Measurements from ENCODE around the gene RGS10.

Gene RGS10

DNA sequence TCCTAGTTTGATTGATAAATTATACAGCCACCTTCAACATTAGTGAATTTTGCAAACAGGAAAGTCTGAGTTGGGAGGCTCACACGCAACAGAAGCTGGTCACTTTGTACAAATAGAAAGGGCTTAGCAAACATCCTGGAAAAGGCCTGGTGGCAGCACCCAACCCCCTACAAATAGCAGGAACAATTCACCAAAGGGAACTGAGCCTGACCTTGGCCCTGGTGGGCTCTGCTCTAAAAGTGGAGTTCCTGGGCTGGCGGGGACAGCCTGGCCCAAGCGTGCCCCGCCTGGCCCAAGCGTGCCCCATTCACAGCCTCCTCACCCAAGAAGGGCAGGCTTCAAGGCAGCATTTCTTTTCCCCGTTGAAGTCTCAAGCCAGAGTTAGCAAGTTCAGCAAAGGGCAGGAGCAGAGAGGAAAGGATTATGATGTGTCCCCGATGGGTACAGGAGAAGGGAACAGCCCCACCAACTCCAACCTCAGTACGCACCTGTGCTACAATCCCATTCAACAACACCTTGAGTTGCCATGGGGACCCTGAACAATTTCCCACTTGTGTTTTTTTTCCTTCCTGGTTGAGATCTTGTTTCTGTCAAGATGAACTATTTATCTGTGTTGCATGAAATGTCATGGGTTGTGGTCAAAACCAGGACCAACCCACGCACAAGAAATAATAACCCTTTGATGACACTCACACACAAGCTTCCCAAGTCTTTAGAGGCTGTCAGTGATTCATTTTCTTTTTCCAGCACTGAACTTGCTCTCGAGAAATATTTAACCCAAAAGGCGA, 43.4 kb downstream of the RGS10 start:
- no peak overlapping the region for H3K4me3 ChIP-seq (ENCODE audit: low read depth, low read length)

DNA sequence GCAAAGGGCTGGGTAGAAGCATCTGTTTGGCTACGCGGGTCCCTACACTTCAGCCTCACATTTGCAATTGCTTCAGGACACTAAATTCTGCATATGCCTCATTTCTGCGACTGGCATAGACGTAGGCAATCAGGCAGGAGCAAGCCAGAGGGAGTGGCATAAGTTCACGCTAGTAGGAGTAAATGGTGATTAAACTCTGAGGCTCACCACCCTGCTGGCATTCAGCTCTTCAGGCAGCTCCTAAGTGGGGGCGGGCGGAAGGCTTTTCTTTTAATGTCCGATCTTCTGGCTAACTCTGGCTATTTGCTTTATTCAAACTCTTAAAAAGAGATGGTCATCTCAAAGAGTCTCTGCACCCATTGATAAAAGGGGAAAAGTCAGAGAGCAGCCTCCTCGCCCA, 45.3 kb downstream of the RGS10 start:
- H3K4me3 ChIP-seq (ENCODE audit: low read depth, low read length), result no peak overlapping the region

GRCh38 chr10:119496273-119496672, 46.2 kb downstream of the RGS10 start:
- no peak overlapping the region for H3K4me3 ChIP-seq (ENCODE audit: low read depth, low read length)

DNA sequence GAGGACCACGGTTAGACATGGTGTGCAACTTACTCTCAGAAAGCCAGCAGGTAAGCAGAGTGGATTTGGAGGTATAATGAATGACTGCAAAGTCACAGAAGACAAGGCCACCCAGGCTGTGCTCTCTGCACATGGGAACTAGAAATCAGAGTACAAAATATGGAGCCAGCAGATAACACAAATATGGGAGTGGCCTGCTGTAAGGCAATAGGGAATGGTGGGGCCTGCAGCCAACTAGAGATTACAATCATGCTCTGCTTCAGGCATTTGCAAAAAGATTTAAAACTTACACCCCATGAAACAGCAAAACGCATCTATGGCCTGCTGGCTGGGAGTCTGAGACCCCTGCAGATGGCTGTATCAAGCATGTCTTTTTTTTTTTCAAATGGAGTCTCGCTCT, 47.0 kb downstream of the RGS10 start:
- no peak overlapping the region for H3K4me3 ChIP-seq (ENCODE audit: low read depth, low read length)

DNA sequence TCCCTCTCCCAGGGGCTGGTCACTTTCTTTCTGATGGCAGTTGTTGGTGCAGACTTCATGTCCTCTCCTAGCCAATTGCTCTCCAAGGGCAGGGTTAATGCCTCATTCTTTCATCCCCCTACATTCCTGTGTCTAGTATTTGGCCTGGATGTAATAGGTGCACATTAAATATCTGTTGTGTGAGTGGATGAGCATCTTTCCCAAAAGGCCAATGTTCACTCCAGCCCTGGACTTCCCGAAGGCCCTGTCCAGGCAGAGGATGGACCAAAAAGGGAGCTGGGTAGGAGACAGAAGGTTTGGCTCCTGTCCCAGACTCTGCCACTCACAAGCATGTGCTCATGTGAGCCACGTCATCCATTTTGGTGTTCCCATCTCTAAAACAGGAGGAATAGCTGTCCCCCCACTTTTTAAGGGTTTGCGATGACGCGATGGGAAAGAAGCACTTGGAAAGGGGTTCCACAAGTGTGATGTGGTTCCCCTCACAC, 47.5 kb downstream of the RGS10 start:
- H3K4me3 ChIP-seq (ENCODE audit: low read depth, low read length), result no peak overlapping the region

DNA sequence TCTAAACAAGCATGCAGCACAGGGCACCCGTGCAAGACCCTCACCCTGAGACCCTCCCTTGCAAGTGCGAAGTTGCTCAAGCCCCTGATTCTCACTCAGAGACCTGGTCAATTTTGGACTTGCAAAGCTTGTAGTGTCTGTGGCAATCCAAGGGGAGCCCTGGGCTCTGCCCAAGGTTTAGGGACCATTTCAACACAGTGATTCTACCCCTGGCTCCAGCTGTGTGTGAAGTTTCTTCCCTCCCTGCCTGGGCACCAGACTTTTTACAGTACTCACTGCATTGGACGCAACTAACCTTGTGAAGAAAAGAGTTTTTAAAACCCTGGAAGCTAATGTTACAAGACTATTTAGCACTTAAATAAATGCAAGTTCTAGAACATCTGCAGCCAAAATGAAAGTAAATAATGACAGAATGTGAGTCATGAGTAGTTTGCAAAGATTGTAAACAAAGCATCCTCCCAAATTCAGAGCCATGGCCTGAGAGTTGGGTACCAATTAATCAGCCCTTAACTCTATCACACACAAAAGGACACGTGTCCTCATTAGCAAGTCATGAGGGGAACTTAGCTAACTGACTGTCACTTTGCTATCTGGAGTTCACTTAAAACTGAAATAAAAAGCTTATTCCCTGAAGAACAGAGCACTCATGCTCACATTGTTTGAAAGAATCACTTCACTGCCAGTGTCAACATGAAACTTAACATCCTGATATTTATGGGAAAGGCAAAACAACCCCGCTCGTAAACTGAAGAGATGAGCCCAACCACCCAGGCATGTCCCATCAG, 48.1 kb downstream of the RGS10 start:
- H3K4me3 ChIP-seq (ENCODE audit: low read depth, low read length), result no peak overlapping the region

- H3K4me3 ChIP-seq (ENCODE audit: low read depth, low read length), result no peak overlapping the region
Observed at GRCh38 chr10:119493155-119493554, 49.4 kb downstream of the RGS10 start.

DNA sequence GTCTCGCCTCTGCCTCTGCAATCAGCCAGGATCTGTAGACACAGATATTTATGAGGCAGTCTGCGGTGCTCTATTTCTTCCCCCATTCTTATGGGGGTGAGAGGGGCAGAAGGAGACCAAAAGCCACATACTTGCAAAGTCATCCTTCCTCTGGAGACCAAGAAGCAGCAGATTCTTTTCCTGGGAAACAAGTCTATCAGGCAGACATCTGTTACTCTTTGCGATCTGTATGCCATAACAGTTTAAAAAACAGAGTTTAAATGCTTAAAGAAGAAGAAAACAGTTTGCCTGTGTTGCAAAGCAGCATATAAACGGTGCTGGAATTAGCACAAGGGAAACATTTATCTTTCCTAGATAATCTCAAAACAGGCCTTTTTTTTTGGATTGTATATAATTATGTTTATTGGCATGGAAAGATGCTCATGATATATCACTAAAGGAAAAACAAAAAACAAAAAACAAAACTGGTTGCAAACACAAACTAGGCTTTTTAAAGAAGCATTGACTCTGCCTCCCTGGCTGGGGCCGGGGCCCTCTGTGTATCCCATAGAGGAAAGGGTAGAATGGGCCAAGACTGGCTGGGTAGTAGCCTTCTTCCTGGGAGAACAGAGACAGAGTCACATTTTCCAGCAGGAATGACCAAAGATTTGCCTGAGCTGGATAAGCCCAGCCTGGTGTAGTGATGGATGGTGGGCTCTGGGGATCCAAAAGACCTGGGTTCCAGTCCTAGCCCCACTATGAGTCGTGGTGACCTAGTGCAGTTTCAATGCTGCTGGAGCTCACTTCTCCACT, 50.4 kb downstream of the RGS10 start:
- H3K4me3 ChIP-seq (ENCODE audit: low read depth, low read length), result no peak overlapping the region

DNA sequence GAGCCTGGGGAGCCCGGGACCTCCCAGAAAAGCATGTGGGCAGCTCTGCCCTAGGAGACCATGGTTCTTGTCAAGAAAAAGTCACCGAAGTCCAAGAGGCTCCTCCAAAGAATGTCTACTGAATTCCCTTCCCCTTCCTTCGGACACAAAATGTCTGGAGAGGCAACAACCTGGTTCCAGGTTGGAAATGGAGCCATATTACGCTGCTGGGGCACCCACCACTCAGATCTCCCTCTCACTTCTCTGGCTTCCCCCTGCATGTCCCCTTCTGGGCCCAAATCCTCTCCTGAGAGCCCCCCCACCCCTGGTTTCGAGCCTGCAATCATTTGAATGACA, 52.6 kb downstream of the RGS10 start:
- H3K4me3 ChIP-seq (ENCODE audit: low read depth, low read length), result no peak overlapping the region

GRCh38 chr10:119488675-119489074, 53.8 kb downstream of the RGS10 start:
- H3K4me3 ChIP-seq (ENCODE audit: low read depth, low read length), result no peak overlapping the region

- H3K4me3 ChIP-seq (ENCODE audit: low read depth, low read length), result no peak overlapping the region
Observed at GRCh38 chr10:119483839-119484238, 58.7 kb downstream of the RGS10 start.

- H3K4me3 ChIP-seq (ENCODE audit: low read depth, low read length), result no peak overlapping the region
Observed at GRCh38 chr10:119483001-119483400, 59.5 kb downstream of the RGS10 start.

DNA sequence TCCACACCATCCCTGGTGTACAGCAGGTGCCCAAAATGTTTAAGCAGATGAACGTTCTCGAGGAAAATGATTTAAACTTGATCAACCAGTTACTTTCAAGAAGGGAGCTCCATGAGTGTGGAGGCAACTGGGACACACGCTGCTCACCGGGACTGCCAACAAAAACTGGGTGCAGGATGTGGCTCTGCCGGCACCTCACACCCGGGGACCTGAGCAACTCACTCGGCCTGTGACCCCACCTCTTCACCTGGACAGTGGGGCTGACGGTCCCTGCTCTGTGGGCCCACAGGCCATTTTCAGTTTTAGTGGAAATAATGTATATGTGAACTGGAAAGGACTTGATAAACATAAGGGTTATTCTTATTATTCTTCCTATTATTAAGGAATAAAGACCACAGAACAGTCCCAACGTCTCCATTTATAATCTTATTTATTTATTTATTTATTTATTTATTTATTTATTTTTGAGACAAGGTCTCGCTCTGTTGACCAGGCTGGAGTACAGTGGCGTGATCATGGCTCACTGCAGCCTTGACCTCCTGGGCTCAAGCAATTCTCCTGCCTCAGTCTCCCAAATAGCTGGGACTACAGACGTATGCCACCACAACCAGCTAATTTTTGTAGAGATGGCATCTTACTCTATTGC, 60.6 kb downstream of the RGS10 start:
- no peak overlapping the region for H3K4me3 ChIP-seq (ENCODE audit: low read depth, low read length)

GRCh38 chr10:119480667-119481066, 61.9 kb downstream of the RGS10 start:
- no peak overlapping the region for H3K4me3 ChIP-seq (ENCODE audit: low read depth, low read length)

DNA sequence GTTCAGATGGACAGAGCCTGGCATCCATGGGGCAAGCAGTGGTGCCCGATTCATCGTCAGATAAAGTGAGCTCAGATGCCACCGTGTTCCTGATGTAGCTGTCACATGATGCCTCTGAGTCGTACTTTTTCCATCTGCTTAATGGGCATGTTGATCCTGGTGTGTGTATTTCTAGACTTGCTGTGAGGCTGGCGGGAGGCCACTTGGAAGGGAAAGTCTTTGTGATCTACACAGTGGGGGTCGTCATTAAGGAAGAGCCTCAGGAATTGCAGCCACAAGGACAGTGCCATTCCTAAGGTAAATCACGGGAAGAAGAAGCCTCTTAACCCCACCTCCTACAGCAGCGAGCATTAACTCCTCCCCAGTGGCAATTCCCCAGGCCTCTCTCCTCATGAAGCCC, 63.0 kb downstream of the RGS10 start:
- H3K4me3 ChIP-seq (ENCODE audit: low read depth, low read length), result no peak overlapping the region

GRCh38 chr10:119478811-119479341, 63.6 kb downstream of the RGS10 start:
- no peak overlapping the region for H3K4me3 ChIP-seq (ENCODE audit: low read depth, low read length)

DNA sequence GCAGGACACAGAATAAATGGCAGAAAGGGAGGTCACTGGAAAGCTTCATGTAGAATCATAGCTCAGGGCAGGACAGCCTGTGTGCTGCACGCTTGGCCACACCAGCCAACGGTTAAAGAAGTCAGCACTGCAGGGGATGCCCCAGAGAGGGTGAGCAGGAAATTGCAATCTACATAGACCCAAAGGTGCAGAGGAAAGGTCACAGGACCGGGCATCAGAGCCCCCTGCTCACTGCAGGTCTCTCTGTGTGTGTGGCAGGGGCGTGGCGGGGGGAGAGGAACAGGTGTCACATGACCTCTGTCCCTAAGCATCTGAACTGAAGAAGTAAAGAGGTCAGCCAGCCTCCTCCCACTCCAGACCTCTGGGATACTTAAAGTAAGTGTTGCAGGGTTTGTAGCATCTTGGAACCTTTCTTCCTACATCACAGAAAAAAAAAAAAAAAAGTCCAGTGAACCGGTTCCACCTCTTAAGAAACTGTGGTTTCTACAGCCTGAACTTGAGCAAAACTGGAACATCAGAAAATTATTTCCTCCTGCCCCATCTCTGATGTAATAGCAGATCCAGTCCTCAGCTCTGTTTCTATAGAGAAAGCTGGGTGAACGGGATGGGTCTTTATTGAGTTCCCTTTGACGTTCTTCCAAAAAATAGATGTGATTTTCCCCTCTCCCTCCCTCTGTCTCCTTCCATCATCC, 64.3 kb downstream of the RGS10 start:
- no peak overlapping the region for H3K4me3 ChIP-seq (ENCODE audit: low read depth, low read length)

- no peak overlapping the region for H3K4me3 ChIP-seq (ENCODE audit: low read depth, low read length)
Observed at GRCh38 chr10:119477444-119477843, 65.1 kb downstream of the RGS10 start.

DNA sequence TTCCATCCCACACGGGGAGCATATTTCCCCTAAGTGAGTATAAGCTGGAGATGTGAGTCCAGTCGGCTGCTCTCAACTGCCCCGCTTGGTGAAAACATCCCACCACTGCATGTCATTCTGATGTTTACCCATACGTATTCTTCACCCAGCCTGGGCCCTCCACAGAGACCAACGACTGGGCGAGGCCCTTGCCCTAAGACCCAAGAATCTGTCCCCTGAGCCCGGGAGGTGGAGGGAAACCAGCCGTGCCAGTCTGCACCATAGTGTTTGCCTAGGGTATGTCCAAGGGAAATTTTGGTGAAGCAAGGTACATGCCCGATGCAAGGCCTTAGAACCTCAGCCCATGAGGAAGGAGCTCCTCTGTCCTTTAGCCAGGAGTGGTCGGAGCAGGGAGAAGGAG, 67.9 kb downstream of the RGS10 start:
- H3K4me3 ChIP-seq (ENCODE audit: low read depth, low read length), result no peak overlapping the region

GRCh38 chr10:119473771-119474170, 68.7 kb downstream of the RGS10 start:
- H3K4me3 ChIP-seq (ENCODE audit: low read depth, low read length), result no peak overlapping the region
